ENCODE measurements around the gene UBLCP1.
"Not testable (repeated sequence)": the region's sequence is repeated elsewhere in the genome, so short reads cannot be mapped to it uniquely, and the experiment has no call there.

Gene UBLCP1

GRCh38 chr5:159262859-159263568, at the start of gene UBLCP1:
Gene UBLCP1, plus strand, starts transcription at chr5:159263290. Its CDS starts 5,626 bp downstream, at chr5:159268916.
- peak; percentile 95 for DNase-seq

GRCh38 chr5:159214486-159215271, 48.4 kb upstream of the UBLCP1 start:
- no peak for DNase-seq

- DNase-seq, result no peak
Observed at GRCh38 chr5:159215886-159216285, 47.2 kb upstream of the UBLCP1 start.

- no peak for DNase-seq
Observed at GRCh38 chr5:159216454-159216853, 46.6 kb upstream of the UBLCP1 start.

- DNase-seq, result no peak
Observed at GRCh38 chr5:159217236-159217635, 45.9 kb upstream of the UBLCP1 start.

GRCh38 chr5:159218595-159219023, 44.5 kb upstream of the UBLCP1 start:
- DNase-seq, result no peak

- DNase-seq, result no peak
Observed at GRCh38 chr5:159220206-159220605, 42.9 kb upstream of the UBLCP1 start.

- DNase-seq, result no peak
Observed at GRCh38 chr5:159223469-159223868, 39.6 kb upstream of the UBLCP1 start.

- DNase-seq, result no peak
Observed at GRCh38 chr5:159224471-159224870, 38.6 kb upstream of the UBLCP1 start.

- DNase-seq, result no peak
Observed at GRCh38 chr5:159226451-159226850, 36.6 kb upstream of the UBLCP1 start.

- DNase-seq, result no peak
Observed at GRCh38 chr5:159227452-159227851, 35.6 kb upstream of the UBLCP1 start.

GRCh38 chr5:159228097-159228496, 35.0 kb upstream of the UBLCP1 start:
- not testable (repeated sequence) for DNase-seq

GRCh38 chr5:159230657-159231056, 32.4 kb upstream of the UBLCP1 start:
- DNase-seq, result no peak

- no peak for DNase-seq
Observed at GRCh38 chr5:159231167-159231566, 31.9 kb upstream of the UBLCP1 start.

GRCh38 chr5:159235871-159236520, 27.1 kb upstream of the UBLCP1 start:
- DNase-seq, result not testable (repeated sequence)

GRCh38 chr5:159240301-159240870, 22.7 kb upstream of the UBLCP1 start:
- no peak for DNase-seq

GRCh38 chr5:159241946-159242552, 21.0 kb upstream of the UBLCP1 start:
- no peak for DNase-seq

GRCh38 chr5:159242656-159243055, 20.4 kb upstream of the UBLCP1 start:
- no peak for DNase-seq

- no peak for DNase-seq
Observed at GRCh38 chr5:159243385-159243784, 19.7 kb upstream of the UBLCP1 start.

- no peak for DNase-seq
Observed at GRCh38 chr5:159244163-159244562, 18.9 kb upstream of the UBLCP1 start.

- no peak for DNase-seq
Observed at GRCh38 chr5:159244890-159245289, 18.2 kb upstream of the UBLCP1 start.

- DNase-seq, result no peak
Observed at GRCh38 chr5:159249158-159249557, 13.9 kb upstream of the UBLCP1 start.

- DNase-seq, result no peak
Observed at GRCh38 chr5:159252195-159252594, 10.9 kb upstream of the UBLCP1 start.
